Fibroblast of skin of left biceps (primary cell): ENCODE data around the gene SRY.
"Not testable (repeated sequence)": the region's sequence is repeated elsewhere in the genome, so short reads cannot be mapped to it uniquely, and the experiment has no call there.

Experiments used
- DNase-seq, 2 experiments: peaks; one replicate each; pipeline ENCODE4 v3.0.0-alpha.2; 2013; ENCODE audit warnings: low read depth in 2 of 2

The SRY gene

DNA sequence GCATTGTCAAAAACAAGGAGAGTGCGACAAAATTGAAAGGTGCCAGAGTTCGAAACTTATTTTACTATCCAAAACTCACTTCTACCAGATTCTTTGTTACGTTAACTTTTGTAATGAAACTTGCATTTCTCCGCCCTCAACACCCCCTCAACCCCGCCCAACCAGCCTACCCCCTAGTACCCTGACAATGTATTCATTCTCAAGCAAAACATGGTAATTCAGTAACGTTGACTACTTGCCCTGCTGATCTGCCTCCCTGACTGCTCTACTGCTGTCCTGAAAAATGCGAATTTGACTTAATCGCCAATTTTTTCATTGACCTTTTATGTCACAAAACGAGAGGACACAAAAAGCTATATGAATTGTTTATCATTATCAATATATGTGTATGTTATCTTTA is at the start of gene SRY:
Gene SRY (minus strand): TSS at position 83 of the 400 bp plus-strand sequence. CDS start 79 bp downstream, at position 4.
- no peak for DNase-seq

DNA sequence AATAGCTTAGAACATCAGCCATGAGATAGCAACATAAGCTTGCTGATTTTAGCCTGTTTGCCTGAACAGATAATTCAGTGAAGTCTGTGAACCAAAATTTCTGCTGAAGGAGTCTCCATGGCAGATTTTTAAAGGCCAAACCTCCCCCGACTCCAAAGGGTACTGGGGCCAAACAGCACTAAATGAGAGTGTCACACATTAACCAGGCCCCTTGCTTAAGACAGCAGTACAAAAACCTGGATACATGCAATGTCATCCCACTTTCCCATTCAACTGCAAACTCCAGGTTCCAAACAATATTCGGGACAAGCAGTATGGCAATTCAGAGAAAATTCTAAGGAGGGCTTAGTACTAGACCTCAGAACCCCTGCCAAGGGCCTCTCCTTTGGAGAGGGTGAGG is 49.6 kb upstream of the SRY start:
- no peak for DNase-seq

DNA sequence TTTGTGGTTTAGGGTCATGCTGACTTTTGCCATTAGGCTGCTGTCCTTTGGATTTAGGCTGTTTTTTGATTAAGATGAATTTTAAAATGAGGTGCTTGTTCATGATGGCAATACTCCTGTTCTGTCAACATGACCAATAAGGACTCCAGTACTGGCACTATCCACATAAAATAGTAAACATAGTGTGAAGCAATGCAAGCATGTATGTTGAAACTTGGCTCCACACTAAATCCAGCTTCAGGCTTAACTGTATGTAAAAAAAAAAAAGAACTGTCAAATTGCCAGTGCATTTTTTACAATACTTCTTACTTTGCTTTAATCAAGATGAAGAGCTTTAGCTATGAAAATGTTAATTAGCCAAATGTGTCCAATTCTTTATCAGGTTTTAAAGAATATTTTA is 47.7 kb upstream of the SRY start:
- DNase-seq = no peak

DNA sequence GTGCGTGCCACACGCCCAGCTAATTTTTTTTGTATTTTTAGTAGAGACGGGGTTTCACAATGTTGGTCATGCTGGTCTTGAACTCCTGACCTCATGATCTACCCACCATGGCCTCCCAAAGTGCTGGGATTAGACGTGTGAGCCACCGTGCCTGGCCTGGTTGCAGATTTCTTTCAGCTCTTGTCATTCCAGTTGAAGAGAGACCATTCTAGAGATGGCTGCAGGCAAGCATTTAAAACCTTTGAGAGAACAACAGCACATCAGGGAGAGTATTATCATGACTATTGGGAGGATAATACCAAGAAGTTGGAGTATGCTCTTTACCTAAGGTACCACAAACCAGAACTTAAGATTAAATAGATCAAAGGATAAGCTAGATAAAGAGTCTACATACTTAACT is 41.0 kb upstream of the SRY start:
- no peak for DNase-seq

DNA sequence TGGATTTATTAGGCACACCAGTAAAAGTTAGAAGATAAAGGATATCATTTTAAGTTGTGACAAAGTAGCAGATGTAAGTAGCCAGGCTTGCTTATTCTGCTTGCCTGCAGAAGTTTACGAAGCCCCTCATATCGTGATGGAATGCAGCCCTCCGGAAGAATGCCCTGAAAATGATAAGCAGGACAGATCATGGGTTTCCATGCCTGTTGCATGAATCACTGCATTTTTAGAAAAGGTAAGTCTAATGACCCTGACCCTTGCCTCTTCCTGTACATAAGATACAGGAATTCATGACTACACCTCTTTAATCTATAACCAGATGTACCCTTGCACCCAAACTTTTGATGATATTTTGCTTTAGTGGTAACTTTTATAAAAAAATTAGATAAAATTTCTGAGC is 37.0 kb upstream of the SRY start:
- no peak for DNase-seq

DNA sequence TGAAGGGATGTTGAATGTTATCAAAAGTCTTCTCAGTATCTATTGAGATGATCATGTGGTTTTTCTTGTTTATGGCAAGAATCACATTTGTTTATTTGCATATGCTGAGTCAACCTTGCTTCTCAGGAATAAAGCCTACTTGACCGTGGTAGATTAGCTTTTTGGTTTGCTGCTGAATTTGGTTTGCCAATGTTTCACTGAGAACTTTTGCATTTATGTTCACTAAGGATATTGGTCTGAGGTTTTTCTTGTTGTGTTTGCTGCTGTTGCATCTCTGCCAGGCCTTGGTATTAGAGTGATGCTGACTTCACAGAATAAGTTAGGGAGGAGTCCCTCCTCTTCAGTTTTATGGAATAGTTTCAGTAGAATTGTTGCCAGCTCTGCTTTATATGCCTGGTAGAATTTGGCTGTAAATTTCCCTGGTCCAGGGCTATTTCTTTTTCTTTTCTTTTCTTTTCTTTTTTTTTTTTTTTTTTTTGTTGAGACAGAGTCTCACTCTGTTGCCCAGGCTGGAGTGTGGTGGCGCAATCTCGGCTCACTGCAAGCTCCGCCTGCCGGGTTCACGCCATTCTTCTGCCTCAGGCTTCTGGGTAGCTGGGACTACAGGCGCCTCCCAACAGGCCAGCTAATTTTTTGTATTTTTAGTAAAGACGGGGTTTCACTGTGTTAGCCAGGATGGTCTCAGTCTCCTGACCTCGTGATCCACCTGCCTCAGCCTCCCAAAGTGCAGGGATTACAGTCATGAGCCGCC is 29.8 kb upstream of the SRY start:
- DNase-seq = not testable (repeated sequence)

DNA sequence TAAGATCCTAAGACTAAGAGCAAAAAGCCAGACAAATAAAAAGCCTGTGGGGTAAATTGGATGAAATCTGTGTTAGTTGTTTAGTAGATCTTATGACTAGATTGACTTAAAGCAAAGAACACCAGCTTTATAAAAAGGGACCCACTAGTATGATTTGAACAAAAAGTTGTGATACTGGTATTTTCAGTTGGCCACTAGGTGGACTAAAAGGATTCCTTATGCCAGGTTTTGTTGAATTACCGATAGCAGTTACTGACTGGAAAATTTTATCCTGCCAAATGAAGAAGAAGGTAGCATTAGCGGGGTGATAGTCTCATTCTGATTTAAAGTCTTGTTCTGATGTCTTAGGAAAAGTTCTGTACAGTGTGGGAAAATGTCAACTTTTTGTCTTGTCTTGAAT is 12.8 kb upstream of the SRY start:
- peak in 1 of 2 experiments; percentile 1 for DNase-seq

DNA sequence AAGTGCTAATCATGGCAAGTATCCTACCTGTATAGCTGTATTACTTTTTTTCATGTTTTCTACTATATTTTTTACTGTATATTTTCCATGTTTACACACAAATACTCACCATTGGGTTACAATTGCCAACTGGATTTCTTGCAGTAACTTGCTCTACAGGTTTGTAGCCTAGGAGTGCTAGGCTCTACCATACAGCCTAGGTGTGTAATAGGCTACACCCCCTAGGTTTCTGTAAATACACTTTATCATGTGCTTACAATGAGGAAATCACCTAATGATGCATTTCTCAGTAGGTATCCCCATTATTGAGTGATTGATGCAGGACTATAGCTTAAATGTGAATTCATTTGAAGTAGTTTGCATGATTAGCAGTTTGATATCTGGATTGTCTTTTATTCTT is 10.5 kb upstream of the SRY start:
- no peak for DNase-seq

DNA sequence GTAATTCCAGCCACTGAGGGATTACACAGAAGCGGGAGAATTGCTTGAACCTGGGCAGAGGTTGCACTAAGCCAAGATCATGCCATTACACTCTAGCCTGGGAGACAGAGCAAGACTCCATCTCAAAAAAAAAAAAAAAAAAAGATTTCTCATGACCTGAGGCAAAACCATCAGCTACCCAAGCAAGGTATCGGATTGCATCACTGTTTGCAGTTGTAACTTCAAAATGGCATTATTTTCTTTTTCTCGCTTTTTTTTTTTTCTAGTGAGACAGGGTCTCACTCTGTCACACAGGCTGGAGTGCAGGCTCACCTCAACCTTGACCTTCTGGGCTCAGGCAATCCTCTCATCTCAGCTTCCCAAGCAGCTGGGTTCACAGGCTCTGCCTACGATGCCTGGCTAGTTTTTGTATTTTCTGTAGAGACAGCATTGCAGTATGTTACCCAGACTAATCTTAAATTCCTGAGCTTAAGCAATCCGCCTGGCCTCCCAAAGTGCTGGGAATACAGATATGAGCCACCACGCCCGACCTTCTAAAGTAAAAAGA is 9.6 kb upstream of the SRY start:
- no peak for DNase-seq

DNA sequence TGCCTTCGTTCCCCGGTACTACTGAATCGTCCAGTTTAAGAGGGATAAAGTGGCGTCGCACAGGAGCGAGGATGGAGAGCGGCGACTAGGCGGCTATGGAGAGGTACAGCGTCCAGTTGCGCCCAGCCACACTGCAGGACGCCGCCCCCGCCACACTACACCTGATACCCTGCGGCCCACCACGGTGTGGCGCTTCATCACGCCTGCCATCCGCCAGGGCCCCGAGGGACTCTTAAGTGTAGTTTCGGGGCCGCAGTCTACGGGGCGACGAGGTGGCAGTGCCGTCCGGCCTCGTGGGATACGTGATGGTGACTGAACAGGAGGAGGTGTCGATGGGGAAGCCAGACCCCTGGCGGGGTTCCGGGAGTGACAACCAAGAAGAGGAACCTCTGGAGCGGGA is 2.3 kb upstream of the SRY start:
- no peak for DNase-seq

DNA sequence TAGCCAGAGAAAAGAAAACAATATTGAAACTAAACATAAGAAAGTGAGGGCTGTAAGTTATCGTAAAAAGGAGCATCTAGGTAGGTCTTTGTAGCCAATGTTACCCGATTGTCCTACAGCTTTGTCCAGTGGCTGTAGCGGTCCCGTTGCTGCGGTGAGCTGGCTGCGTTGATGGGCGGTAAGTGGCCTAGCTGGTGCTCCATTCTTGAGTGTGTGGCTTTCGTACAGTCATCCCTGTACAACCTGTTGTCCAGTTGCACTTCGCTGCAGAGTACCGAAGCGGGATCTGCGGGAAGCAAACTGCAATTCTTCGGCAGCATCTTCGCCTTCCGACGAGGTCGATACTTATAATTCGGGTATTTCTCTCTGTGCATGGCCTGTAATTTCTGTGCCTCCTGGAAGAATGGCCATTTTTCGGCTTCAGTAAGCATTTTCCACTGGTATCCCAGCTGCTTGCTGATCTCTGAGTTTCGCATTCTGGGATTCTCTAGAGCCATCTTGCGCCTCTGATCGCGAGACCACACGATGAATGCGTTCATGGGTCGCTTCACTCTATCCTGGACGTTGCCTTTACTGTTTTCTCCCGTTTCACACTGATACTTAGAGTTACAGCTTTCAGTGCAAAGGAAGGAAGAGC is 488 bp downstream of the SRY start:
- no peak for DNase-seq
